ENCODE data around the gene SUPT5H. TPM values are rescaled to one million over a fixed set of nuclear protein-coding genes. Genes with fewer than 3 reads are reported as not detected.

The SUPT5H gene
- polyA plus RNA-seq, 1 experiment, result 78.0 TPM

DNA sequence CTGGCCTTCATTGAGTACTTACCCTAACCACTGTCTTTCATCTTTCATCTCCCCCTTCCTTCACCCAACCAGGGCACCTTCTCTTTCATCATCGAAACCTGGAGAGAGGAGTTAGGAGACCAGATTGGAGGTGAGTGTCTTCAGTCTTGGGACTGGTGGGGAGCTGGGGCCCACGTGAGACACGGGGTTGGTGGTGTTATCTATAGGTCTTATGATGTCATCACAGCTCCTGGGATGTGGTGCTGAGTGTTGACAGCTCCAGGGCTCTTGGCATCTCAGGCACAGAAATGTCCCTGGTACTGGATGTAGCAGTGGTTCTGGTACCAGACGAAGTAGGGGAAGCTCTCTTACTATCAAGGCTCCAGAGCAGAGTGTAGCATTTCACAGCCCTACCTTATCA, 55.2 kb downstream of the SUPT5H start:
- POLR2A ChIA-PET, result no interaction called here
- Histone ChIP-seq H3K9me3 (ENCODE audit: control insufficient read depth, insufficient read depth, low read length) (peaks cover 3% of the 10 kb centered on the region; the same call in 1 of the 2 replicates), H3K27ac (ENCODE audit: low read depth, low read length) (no peak overlapping the region), H3K27me3 (ENCODE audit: control insufficient read depth, insufficient read depth, low read length) (peaks cover 50% of the 10 kb centered on the region), H3K4me3 (ENCODE audit: low read depth, low read length) (no peak overlapping the region)
- CTCF ChIA-PET, result no interaction called here
- DNase-seq (ENCODE audit: low read depth, low spot score), result no peak
- TF ChIP-seq, protein P1, sequence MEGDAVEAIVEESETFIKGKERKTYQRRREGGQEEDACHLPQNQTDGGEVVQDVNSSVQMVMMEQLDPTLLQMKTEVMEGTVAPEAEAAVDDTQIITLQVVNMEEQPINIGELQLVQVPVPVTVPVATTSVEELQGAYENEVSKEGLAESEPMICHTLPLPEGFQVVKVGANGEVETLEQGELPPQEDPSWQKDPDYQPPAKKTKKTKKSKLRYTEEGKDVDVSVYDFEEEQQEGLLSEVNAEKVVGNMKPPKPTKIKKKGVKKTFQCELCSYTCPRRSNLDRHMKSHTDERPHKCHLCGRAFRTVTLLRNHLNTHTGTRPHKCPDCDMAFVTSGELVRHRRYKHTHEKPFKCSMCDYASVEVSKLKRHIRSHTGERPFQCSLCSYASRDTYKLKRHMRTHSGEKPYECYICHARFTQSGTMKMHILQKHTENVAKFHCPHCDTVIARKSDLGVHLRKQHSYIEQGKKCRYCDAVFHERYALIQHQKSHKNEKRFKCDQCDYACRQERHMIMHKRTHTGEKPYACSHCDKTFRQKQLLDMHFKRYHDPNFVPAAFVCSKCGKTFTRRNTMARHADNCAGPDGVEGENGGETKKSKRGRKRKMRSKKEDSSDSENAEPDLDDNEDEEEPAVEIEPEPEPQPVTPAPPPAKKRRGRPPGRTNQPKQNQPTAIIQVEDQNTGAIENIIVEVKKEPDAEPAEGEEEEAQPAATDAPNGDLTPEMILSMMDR (IDR thresholded peaks at IDR 0.05; ENCODE audit: low read depth, low read length), result no peak

DNA sequence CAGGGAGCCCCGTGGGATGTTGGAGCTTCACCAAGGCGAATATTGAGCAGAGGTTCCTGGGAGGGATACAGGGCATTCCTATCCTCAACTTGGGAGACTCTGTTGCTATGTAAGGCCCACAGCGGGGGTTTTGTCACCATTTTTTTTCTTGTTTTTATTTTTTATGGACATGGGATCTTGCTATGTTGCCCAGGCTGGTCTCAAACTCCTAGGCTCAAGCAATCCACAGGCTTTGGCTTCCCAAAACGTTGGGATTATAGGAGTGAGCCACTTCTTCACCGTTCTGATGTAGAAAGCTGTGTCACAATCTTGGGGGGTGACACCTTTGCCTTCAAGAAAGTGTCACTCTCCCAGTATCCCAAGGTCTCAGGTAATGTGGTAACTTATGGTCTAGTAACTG, 56.0 kb downstream of the SUPT5H start:
- ChIA-PET CTCF (no interaction called here), POLR2A (no interaction called here)
- peaks cover 3% of the 10 kb centered on the region; the same call in 1 of the 2 replicates for H3K9me3 ChIP-seq (ENCODE audit: control insufficient read depth, insufficient read depth, low read length)
- H3K4me3 ChIP-seq (ENCODE audit: low read depth, low read length), result no peak overlapping the region
- peaks cover 52% of the 10 kb centered on the region for H3K27me3 ChIP-seq (ENCODE audit: control insufficient read depth, insufficient read depth, low read length)
- TF ChIP-seq, protein P1 (IDR thresholded peaks at IDR 0.05; ENCODE audit: low read depth, low read length), result no peak
- H3K27ac ChIP-seq (ENCODE audit: low read depth, low read length), result no peak overlapping the region
- DNase-seq (ENCODE audit: low read depth, low spot score), result no peak

DNA sequence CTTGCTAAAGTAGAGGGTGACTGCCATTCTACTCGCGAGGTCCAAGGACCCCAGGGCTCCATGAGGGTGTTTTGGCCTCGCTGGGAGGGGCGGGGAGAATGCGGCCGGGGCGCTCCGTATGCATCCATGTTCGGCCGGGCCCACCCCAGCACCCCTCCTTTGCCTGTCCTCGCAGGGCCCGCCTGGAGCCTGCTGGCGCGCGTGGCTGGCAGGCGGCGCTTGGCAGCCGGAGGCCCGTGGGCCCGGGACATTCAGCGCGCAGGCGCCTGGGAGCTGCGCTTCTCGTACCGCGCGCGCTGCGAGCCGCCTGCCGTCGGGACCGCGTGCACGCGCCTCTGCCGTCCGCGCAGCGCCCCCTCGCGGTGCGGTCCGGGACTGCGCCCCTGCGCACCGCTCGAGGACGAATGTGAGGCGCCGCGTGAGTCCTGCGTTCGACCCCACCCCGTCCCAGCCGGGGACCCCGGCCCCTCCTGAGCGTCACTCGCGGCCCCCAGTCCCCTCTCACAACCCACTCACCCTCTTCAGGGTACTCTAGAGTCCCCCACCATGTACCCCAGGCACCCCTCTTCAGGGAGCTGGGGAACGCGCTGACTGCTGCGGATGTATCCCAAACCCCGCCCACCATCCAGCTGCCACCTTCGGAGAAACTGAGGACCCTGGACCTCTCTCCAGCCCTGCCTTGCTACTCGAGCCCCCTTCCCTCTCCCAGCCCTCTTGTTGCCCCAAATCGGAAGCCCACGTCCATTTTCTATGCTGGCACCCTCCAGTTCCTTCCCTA, 57.4 kb downstream of the SUPT5H start:
- Histone ChIP-seq H3K9me3 (ENCODE audit: control insufficient read depth, insufficient read depth, low read length) (peaks cover 5% of the 10 kb centered on the region; the same call in 1 of the 2 replicates), H3K27me3 (ENCODE audit: control insufficient read depth, insufficient read depth, low read length) (peaks cover 52% of the 10 kb centered on the region), H3K27ac (ENCODE audit: low read depth, low read length) (no peak overlapping the region), H3K4me3 (ENCODE audit: low read depth, low read length) (no peak overlapping the region)
- CTCF ChIA-PET, result interaction anchor here (0.5 to 1.7 kb wide), 13 partner anchors 8 to 716 kb away, joined by 3 to 10 read pairs (median 4); partner anchors contain the start of genes EID2, EID2B, TIMM50 and TTC9B
- no peak for DNase-seq (ENCODE audit: low read depth, low spot score)
- POLR2A ChIA-PET, result no interaction called here
- TF ChIP-seq, protein P1 (IDR thresholded peaks at IDR 0.05; ENCODE audit: low read depth, low read length), result peak; percentile 47

- Histone ChIP-seq H3K4me3 (ENCODE audit: low read depth, low read length) (peak overlapping the region; percentile 60; the same call in 1 of the 2 replicates), H3K27me3 (ENCODE audit: control insufficient read depth, insufficient read depth, low read length) (peaks cover 26% of the 10 kb centered on the region), H3K27ac (ENCODE audit: low read depth, low read length) (no peak overlapping the region), H3K9me3 (ENCODE audit: control insufficient read depth, insufficient read depth, low read length) (peaks cover 5% of the 10 kb centered on the region; the same call in 1 of the 2 replicates)
- POLR2A ChIA-PET, result interaction anchor here (1.2 kb wide), 1 partner anchor 71 kb away, joined by 4 read pairs; the partner anchor contains the start of gene RPS16
- CTCF ChIA-PET, result interaction anchor here (0.6 kb wide), 1 partner anchor 34 kb away, joined by 3 read pairs; no protein-coding TSS in a partner anchor
- no peak for DNase-seq (ENCODE audit: low read depth, low spot score)
- TF ChIP-seq, protein P1 (IDR thresholded peaks at IDR 0.05; ENCODE audit: low read depth, low read length), result no peak
Measured at GRCh38 chr19:39506598-39506943, 61.2 kb downstream of the SUPT5H start.

Measured in AG04450 (cell line).